ENCODE data around the gene CDH26.

CDH26 gene

DNA sequence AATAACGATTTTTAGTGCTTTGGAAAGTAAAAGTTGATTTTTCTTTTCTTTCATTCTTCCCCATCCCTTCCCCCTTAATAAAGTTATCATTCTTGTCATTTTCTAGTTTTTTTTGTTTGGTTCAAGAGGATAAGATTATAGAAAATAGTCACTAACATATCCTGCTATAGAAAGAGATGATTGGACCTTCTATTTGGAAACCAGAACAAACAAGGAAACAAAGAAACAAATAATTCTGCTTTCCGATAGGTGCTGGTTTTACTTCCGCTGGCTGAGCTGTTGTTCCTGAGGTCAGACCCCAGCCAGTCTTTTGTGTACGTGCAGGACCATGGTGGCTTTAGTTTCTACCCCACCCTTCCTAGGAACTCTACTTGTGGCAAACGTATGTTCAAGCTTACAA is at the start of gene CDH26:
TSS of gene CDH26 (plus strand) at position 301 of the 400 bp plus-strand sequence. CDS start 304 bp downstream, outside the sequence.
- DNase-seq, result no peak

DNA sequence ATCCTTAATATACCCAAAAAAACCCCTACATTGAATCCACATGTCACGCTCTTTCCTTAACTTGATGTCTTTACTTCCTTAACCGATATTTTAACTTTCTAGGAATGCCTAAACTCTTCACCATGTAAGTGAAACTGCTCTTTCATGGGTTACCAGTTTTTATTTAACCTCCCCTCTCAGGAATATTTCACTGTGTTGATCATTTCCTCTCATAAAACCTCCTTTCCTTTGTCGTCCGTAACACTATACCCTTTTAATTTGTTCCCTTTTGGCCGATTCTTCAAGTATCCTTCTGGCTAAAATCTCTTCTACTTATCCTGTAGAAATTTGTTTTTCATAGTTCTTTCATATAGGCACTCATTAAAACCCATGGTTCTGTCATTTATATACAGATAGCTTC is 49.4 kb upstream of the CDH26 start:
- no peak for DNase-seq

DNA sequence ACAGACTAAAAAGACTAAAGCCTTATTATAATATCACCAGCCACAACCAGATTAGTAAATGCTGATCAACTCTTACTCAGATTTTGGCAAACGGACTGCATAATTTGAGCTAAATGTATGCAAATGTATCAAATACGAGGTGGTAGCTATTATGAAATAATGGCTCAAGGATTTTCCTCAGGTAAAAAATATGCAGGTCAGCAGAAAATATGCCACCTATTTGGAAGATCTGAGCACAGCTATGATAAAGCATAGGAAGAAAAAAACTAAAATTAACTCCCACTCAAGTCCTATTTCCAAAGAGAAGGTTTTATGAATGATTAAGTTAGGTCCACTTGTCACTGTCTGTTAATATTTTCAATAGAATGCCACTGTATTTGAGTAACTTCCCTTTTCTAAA is 47.2 kb upstream of the CDH26 start:
- DNase-seq, result no peak

DNA sequence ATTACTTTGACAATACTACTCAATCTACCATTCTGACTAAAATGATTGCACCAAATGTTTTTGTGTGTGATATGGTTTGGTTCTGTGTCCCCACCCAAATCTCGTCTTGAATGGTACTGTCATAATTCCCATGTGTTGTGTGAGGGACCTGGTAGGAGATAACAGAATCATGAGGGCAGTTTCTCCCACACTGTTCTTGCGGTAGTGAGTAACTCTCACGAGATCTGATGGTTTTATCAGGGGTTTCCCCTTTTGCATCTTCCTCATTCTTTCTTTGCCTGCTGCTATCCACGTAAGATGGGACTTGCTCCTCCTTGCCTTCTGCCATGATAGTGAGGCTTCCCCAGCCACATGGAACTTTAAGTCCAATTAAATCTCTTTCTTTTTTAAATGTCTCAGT is 45.6 kb upstream of the CDH26 start:
- no peak for DNase-seq

DNA sequence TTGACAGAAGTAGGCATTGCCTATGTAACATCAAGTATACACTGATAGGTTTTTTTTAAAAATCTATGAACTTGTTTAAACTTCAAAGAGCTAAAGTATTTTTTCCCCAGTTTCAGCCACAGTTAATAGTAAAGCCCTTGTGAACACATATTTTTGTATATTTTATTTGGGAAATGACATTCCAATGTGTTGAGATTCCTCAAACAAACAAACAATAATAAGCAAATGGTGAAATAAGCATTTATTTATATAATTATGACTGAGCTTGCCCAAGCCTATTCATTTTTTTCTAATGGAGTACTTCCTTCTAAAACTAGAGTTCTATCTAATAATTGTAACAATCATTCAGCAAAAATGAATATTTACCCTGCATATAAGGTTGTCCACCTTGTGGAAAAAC is 37.3 kb upstream of the CDH26 start:
- DNase-seq, result no peak

DNA sequence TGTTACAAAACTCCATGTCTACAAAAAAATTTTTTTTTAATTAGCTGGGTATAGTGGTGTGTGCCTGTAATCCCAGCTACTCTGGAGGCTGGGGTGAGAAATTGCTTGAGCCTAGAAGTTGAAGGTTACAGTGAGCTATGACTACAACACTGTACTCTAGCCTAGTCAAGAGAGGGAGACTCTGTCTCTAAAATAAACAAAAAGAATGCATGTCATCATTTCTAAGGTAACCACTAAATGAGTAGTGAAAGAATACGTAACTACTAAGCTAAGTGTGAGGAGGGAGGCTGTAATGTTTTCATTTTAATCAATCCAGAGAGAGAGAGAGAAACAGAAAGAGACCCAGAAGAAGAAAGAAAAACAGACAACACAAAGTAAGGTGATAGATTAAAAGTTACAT is 34.7 kb upstream of the CDH26 start:
- no peak for DNase-seq

DNA sequence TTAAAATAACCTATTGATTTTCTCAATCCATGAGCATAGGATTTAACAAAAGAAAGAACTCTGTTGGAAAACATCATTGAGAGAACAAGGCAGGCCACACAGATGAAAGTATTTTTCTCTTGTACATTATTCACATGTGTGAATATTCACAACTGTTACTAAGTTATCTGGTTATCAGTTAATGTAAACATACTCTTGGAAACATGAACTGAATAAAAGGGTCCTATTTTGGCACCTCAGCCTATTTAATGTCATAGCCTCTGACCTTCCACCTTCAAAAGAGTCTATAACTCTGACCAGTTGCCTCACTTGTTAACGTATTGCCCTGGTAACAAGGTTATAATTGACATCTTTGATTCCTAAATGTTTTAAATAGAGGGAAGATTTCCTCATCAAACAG is 32.9 kb upstream of the CDH26 start:
- no peak for DNase-seq

DNA sequence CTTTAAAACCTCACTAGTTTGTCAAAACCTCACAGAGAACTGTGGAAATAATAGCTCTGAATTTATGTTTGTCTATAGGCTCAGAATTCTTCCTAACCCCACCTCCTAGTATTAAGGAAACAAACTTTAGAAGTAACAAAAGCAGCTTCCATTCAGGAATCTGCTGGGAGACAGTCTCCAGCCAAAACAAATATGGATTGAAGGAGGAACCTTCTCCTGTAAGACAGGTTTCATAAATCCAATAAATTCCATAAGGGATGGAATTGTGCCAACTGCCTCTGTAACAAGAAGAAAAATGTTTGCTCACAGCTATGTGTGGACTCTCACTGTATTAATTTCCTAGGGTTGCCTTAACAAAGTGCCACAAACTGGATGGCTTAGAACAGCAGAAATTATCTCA is 32.3 kb upstream of the CDH26 start:
- no peak for DNase-seq

DNA sequence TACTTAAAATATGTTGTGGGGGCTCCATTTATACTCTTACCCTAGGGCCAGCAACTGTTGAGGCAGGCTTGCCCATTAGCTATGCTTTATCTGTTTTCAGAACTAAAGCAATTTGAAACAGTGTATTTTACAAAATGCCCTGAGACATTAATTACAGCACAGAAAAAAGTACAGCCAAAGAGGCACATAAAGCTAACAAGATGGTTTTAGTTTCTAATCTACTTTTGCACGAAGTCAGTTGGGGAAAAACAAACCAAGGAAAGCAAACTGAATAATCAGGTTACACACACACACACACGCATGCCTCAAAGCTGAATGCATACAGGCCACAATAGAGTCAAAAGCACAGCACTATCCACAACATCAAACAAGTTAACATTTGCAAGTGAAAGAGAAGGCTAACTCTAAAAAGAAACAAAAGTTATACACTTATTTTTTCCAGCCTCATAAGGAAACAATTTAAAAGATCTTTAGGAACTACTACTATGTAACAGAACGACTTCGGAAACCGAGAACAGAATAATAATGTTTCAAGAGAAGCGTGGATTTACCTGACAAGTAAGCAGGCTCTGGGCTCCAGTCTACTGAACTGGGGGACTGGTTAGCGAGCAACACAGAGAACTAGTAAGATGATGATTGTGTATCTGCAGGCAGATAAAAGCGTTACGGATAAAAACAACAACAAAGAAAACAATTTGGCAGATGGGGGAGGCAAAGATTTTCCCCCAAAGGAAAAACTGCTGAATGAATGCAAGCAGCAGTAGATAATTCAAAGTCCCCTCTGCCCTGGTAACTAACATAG is 26.5 kb upstream of the CDH26 start:
- DNase-seq, result no peak

DNA sequence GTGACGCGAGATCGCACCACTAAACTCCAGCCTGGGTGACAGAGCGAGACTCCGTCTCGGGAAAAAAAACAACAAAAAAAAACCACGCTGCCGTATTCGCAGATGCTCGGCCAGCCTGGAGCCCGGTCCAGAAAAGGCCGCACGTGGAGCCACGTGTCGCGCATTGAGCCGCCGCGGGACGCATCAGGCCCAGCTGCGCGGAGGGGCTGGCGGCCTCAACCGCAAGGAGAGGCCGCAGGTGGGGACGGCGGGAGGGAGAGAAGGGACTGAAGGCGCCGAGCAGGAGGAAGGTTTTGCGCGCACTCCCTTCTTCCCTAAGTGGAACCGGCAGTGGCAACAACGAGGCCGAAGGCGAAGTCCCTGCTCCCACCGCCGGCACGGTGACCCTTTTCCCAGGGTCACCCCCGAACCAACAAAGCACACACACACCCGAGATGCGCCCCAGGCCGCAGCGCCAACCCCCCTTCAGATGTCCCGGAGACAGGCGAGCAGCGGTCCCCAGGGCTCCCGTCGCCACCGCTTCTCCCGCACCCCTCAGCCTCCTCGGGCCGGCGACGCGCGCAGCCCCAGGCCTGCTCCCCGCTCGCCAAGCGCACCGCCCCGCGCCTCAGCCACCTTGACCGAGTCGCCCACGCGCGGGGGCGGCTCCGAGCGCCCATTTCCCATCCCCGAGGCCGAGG is 25.5 kb upstream of the CDH26 start:
- DNase-seq, result no peak

DNA sequence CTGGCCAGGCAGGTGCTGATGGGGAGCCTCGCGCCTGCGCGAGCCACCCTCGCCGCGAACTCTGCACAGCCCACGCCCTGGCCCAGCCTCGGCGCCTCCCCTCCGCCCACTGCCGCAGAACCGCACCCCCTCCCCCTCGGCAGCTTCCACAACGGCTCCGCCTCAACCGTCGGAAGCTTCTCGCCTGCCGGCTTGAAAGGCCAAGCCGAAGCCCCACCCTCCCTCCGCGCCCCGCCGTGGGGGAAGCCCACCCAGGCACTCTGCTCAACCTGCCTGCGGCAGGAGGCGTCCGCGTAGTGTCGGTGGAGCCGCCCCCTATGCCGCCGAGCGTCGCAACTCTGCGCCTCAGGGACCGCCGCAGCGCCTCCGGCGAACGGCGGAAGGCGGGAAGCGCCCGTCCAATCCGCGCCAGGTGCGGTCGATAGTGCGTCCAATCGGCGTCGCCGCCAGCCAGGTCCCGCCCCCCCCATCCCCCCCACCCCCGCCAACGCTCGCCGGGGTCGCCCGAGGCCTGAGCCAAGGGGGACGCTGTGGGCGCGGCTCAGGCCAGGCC is 24.9 kb upstream of the CDH26 start, which contains the start of gene SYCP2:
TSS of gene SYCP2 (minus strand) at position 342 of the 553 bp plus-strand sequence. CDS start 11,224 bp downstream, outside the sequence.
- no peak for DNase-seq

DNA sequence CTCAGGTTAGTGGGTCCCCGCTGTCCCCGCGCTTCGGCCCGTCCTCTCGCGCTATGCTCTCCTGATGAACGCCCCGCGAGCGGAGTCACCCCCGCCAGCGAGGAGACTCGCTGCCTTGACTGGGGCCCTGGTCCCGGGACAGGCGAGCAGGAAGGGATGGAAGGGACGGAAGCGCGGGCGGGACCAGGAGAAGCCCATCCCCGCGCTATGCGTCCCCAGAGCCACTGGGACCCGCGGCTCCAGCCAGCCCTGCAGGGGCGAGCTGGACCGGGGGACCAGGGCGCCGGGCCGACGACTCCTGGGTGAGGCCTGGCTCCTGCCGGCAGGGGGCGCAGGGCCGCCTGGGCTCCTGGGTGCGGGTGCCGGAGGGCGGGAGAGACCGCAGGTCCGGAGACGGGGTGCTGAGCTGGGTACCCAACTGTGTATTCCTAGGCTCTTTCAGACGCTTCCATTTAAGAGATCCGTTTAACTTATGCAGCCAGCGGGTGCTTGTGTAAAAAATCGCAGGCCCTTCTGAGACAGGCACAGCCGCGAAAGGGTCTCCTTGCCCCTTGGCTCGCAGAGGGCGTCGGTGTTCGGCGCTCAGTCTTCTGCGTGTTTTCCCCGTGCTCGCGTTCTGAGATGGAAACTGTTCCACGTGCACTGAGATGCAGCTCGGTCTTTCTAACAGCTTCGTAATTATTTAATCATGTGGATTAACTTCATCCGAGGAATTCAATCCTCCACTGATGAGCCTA is 24.2 kb upstream of the CDH26 start:
- DNase-seq, result peak; percentile 74

DNA sequence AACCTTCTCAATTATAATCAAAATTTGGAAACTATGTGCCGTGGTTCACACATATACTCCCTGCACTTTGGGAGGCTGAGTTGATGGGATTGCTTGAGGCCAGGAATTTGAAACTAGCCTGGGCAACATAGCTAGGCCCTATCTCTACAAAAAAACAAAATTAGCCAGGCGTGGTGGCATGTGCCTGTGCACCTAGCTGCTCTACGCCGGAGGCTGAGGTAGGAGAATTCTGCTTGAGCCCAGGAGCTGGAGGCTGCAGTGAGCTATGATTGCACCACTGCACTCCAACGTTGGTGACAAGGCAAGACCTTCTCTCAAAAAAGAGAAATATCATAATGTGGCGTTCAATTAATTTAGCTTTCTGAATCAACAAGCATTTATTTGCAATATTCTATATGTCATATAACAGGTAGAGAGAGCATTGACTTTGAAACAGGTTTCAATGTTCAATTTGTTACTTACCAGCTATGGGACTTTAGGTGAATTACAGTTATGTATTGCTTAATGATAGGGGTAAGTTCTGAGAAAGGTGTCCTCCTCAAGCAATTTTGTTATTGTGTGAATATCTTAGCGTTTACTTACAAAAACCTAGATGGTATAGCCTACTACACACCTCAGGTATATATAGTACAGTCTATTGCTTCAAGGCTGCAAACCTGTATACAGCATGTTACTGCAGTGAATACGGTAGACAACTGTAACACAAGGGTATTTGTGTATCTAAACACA is 22.6 kb upstream of the CDH26 start:
- DNase-seq, result no peak

DNA sequence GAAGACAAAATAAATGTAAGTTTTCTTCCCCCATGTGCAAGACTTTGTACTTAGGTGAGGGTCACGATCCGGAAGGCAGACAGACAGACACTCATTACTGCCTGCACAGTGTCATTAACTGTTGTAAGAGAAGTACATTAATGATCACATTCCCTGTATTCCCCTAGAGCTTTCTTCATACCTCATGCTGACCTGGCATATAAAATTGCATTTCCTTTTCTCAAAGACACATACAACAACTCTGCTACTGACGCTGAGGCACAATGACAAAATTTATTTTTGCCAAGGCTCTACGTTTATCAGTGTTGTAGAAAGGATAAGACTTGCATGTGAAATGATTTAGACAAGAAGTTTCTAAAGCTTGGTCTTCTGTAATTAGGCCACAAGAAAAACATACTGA is 21.8 kb upstream of the CDH26 start:
- DNase-seq, result no peak

DNA sequence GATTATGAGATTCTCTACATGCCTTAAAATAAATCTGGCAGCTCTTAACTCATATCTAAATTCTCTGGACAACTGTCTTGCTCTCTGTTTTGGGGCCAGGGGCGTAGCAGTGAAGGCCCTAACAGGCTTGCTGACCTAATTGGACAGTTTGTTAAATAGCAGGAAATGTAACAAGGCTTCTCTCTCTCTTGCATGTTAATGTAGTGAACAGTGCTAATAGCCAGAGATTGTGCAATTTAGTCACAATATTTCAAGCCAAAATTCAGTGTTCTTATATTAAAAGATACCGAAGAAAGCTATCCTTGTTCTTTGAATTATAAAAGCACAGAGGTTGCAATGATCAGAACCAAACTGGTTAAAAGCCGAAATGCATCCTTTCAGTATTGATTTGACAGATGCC is 21.1 kb upstream of the CDH26 start:
- DNase-seq, result no peak

DNA sequence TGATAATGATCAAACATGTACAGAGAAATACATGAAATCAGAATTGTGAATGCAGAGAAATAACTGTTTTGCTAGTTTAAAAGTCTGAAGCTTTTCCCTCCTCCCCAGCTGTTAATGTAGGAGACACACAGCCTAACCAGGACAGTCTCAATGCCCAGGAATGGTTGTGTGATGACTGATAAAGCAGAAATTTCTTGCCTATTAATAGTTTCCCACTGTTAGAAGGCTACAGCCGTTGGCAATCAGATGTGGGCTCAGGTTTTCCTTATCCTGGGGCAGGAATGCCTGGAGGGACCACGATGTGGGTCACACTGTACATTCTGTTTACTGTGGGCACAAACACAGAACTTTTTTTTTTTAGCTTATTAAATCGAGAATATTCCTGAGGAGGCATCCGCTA is 20.0 kb upstream of the CDH26 start:
- no peak for DNase-seq

DNA sequence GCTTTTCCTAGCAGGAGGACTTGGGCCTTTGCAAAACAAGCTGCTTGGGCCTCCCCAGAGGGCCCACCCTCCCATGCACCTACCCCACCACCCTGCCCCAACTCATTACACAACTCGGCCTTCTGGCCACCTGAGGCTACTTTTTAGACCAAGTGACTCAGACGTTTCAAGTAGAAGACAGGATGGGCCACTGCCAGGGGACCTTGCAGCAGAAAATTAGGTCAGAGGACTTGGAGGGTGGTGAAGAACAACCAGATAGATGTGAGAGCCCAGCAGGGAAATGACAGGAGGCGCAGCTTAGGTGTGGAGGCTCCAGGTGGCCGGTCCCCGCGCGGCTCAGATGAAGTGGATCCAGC is 19.5 kb upstream of the CDH26 start:
- DNase-seq, result no peak

DNA sequence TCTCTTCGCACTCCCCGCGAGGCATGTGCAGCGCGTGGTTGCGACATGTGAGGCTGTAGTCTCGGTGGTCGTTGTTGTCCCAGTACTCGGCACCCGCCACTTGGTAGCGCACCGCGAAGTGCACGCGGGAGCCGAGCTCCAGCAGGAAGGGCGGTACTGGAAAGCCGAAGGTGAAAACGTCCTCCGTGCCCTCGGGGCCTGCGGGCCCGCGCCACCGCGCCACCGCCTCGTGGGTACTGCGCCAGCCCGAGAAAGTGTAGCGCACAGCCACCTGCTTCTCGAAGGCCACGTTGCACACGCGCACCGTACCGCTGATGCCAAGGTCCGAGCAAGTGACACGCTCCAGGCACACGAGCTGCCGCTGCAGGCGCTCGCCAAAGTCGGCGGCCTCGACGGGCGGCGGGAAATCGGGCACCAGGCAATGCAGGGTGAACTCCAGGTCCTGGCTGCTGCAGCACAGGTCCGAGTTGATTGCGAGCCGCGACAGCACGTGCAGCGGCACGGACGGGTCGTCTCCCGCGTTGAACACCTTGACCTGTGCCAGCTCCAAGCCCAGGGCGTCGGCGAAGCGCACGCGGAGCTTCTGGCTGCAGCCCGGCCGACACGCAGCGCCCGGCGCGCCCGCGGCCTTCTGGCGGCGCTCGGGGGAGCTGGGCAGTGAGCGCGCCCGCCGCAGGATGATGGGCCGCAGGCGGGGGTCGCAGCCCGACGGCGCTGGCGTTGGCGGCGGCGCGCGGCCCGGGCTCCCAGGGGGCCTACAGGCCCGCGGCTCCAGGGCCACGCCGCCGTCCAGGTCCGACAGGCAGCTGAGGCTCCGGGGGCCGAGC is 19.0 kb upstream of the CDH26 start:
- no peak for DNase-seq

DNA sequence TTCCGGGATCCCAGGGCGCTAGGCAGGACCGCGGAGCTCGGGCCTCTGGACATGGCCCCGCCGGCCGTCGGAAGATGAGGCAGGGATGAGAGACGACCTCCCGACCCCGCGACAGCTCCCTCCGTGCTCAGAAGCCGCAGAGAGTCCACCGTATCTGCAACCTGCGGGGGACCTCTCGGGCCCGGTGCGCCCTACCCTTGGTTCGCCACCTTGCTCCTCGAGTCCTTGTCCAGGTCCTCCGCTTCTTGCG is 18.4 kb upstream of the CDH26 start:
- DNase-seq, result no peak

DNA sequence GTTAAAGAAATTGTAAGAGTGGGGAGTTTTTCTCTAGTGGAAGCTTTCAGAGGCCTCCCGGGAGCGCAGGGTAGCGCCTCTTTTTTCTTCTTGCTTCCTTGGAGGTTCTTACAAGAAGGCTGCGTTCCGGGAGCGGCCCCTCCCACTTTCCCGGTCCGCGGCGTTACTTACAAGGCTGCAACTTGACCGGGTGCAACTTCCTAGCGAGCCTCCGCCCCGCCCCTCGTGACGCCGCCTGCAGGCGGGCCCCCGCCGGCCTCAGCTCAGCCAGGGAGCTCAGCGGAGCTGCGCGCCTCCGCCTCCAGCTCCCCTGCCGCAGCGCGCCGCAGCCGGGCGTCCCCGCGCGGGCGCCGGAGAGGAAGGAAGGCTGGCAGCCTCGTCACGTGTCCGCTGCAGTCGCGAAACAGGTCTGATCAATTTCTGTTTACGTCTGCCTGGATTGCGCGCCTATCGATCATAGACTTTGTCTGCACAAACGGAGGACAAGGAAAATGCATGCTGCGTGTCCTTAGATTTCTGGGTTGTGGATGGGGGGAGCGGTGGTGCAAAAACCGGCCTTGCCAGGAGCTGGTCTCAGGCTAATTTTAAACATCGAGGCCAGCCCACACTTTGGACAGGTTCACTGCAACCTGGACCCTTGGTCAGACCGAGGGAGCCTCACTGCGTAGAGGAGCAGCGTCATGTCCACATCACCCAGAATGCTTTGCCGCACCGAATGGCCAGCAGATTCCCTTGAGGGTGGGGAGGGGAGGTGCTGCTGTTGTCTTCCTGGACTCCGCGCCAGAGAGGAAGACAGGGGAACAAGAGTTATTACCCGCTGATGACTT is 17.9 kb upstream of the CDH26 start, which contains the start of the genes FAM217B and PPP1R3D:
TSS of gene FAM217B (plus strand) at position 261 of the 827 bp plus-strand sequence. CDS start 3,555 bp downstream, outside the sequence.
TSS of gene PPP1R3D (minus strand) at position 177 of the 827 bp plus-strand sequence. CDS start 374 bp downstream, outside the sequence.
- peak; percentile 90 for DNase-seq

DNA sequence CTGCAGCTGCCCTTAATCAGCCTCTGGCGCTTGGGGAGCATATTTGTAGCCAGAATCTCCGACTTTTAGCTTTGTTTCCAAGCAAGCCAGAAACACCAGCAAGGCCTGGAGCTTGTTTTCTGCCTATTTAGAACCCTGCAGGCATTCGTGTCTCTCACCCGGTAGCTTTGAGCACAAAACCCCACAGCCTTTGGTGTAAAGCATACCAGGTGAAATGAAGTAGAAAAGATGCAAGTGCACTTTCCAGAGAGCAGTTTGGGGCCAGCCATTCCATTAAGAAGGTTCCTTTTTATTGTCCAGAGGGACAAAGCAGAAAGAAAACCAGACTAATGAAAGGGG is 17.3 kb upstream of the CDH26 start:
- DNase-seq, result no peak
